Lower leg skin (tissue), 3 donors: ENCODE measurements around the gene RBM10.

Experiments used
- POLR2A ChIP-seq, 2 donors: fragments of 450-650 bp; IDR thresholded peaks; one replicate each; pipeline ENCODE4 v1.6.1; 2016 to 2017; ENCODE audit warnings: antibody characterized with exemption in 2 of 2, mild to moderate bottlenecking in 1 of 2, moderate library complexity in 1 of 2
- TF ChIP-seq, protein P1 (sequence below), 3 donors: fragments of 450-650 bp; IDR thresholded peaks; one replicate each; pipeline ENCODE4 v1.5.1; 2016; ENCODE audit warnings: antibody characterized with exemption in 3 of 3, mild to moderate bottlenecking in 3 of 3, moderate library complexity in 2 of 3

DNA sequence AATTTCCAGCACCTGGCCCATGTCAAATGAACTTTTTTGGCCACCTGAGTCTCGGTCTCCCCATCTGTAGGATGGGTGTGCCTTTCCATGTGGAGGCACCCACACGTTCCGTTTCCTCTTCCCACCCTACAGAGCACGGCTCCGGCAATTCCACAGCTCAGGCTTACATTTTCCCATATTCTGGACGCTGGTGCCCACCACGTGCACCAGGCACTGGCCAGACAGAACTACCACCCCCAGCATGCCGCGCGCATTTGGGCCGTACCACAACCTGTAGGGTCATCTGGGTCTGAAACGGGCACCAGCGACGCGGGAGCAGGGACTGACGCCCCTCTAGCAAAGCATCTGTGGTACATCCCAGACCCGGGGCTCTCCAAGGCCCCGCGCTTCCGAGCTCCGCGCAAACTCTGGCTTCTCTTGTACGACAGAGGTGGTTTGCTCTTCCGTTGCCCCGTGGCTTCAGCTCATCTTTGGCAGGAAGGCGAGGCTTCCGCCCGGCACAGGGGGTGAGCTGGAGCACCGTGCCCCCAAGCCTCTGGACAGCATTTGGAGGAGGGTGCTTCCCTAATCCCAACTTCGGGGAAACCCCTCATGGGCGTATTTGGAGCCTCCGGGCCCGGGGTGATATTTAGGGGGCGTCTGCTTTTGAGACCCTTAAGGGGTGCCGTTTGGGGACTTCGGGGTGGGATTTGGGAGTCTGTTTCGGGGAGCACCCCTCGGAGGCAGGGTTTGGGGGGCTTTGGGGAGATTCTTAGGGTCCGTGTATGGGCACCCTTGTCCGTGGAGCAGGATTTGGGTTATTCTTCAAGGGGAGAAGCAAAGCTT is 45.6 kb downstream of the RBM10 start:
- TF ChIP-seq, protein P1, sequence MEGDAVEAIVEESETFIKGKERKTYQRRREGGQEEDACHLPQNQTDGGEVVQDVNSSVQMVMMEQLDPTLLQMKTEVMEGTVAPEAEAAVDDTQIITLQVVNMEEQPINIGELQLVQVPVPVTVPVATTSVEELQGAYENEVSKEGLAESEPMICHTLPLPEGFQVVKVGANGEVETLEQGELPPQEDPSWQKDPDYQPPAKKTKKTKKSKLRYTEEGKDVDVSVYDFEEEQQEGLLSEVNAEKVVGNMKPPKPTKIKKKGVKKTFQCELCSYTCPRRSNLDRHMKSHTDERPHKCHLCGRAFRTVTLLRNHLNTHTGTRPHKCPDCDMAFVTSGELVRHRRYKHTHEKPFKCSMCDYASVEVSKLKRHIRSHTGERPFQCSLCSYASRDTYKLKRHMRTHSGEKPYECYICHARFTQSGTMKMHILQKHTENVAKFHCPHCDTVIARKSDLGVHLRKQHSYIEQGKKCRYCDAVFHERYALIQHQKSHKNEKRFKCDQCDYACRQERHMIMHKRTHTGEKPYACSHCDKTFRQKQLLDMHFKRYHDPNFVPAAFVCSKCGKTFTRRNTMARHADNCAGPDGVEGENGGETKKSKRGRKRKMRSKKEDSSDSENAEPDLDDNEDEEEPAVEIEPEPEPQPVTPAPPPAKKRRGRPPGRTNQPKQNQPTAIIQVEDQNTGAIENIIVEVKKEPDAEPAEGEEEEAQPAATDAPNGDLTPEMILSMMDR (IDR thresholded peaks at IDR 0.05): no peak
- TF ChIP-seq POLR2A (IDR thresholded peaks at IDR 0.05): no peak
